Uterus (tissue), 4 donors: Measurements from ENCODE around the gene ROBO2. TPM values are rescaled to one million over a fixed set of nuclear protein-coding genes. Genes with fewer than 3 reads are reported as not detected.

Experiments used
- DNase-seq, 2 donors: peaks; one replicate each; pipeline ENCODE4 v3.0.0-alpha.2; 2019 to 2020
- H3K27ac ChIP-seq, 2 donors: fragments of 200-600 bp; sonication (generic); 1 replicate in 1 of 2; 2 replicates in 1 of 2; pipeline ENCODE4 v1.5.1; 2016 to 2018
- H3K27me3 ChIP-seq, 2 donors: fragments of 200-600 bp; sonication (generic); one replicate each; pipeline ENCODE4 v1.5.1; 2018 to 2019; ENCODE audit warnings: control low read depth in 1 of 2
- H3K36me3 ChIP-seq, 2 donors: fragments of 200-600 bp; sonication (generic); one replicate each; pipeline ENCODE4 v1.5.1; 2019; ENCODE audit warnings: control low read depth in 1 of 2
- H3K4me1 ChIP-seq, 2 donors: fragments of 200-600 bp; sonication (generic); one replicate each; pipeline ENCODE4 v1.5.1; 2018 to 2019; ENCODE audit warnings: control low read depth in 1 of 2
- H3K4me3 ChIP-seq, 2 donors: fragments of 200-600 bp; sonication (generic); 1 replicate in 1 of 2; 2 replicates in 1 of 2; pipeline ENCODE4 v1.5.1; 2018 to 2019; ENCODE audit warnings: mild to moderate bottlenecking in 1 of 2
- H3K9me3 ChIP-seq, 2 donors: fragments of 200-600 bp; sonication (generic); one replicate each; pipeline ENCODE4 v1.5.1; 2019; ENCODE audit warnings: control low read depth in 1 of 2
- CTCF ChIP-seq, 4 experiments: fragments of 200-600 bp in 2 of 4; fragments of 450-650 bp in 2 of 4; sonication (generic) in 2 of 4; IDR thresholded peaks; one replicate each; pipeline ENCODE4 v1.5.1; 2016 to 2019; ENCODE audit warnings: antibody characterized with exemption in 4 of 4, mild to moderate bottlenecking in 2 of 4, moderate library complexity in 1 of 4
- POLR2A ChIP-seq, 2 donors: fragments of 450-650 bp; IDR thresholded peaks; one replicate each; pipeline ENCODE4 v1.6.1; 2016; ENCODE audit warnings: antibody characterized with exemption in 2 of 2, mild to moderate bottlenecking in 1 of 2, moderate library complexity in 1 of 2
- intact Hi-C: fragments of 100-400 bp; cut with DNase I; formaldehyde crosslinking; loops from one replicate; pipeline ENCODE4 v1.15.1; 2023; ENCODE audit warnings: low total_unique reads
- total RNA-seq, 4 donors: library from RNA; depleted of rRNA in 3 of 4; stranded (reverse); fragments of >200 nt in 3 of 4; gene quantifications; one replicate each; pipeline versions ENCODE4 v1.1.0 to v1.2.4, GENCODE V29; 2014 to 2023
- donor health status: DM: yes; HTN: yes; CAD: no.

The ROBO2 gene
- total RNA-seq, 4 donors from 2014 or later: 0.26 to 51.3 (median 0.49) TPM; not detected in 1

GRCh38 chr3:77179762-77180161 lies 139.9 kb downstream of the ROBO2 start:
- H3K27ac ChIP-seq: no peak overlapping the region
- H3K36me3 ChIP-seq: no peaks in the 10 kb centered on the region
- H3K9me3 ChIP-seq: no peaks in the 10 kb centered on the region
- intact Hi-C loops: no loop called here
- no peaks in the 10 kb centered on the region for H3K4me1 ChIP-seq
- no peak for DNase-seq
- TF ChIP-seq CTCF (IDR thresholded peaks at IDR 0.05): no peak
- TF ChIP-seq POLR2A (IDR thresholded peaks at IDR 0.05): no peak
- no peaks in the 10 kb centered on the region for H3K27me3 ChIP-seq
- H3K4me3 ChIP-seq: no peak overlapping the region

- Histone ChIP-seq H3K9me3 (no peaks in the 10 kb centered on the region), H3K4me3 (no peak overlapping the region), H3K36me3 (no peaks in the 10 kb centered on the region), H3K4me1 (no peaks in the 10 kb centered on the region), H3K27me3 (no peaks in the 10 kb centered on the region), H3K27ac (no peak overlapping the region)
- DNase-seq: no peak
- TF ChIP-seq CTCF (IDR thresholded peaks at IDR 0.05): no peak
- no peak for TF ChIP-seq POLR2A (IDR thresholded peaks at IDR 0.05)
- intact Hi-C loops: no loop called here
These were observed 142.4 kb downstream of the ROBO2 start for GRCh38 chr3:77182341-77182740.

- no peaks in the 10 kb centered on the region for H3K4me1 ChIP-seq
- no peaks in the 10 kb centered on the region for H3K9me3 ChIP-seq
- no peak overlapping the region for H3K4me3 ChIP-seq
- no peak for DNase-seq
- H3K27ac ChIP-seq: no peak overlapping the region
- TF ChIP-seq CTCF (IDR thresholded peaks at IDR 0.05): no peak
- no peak for TF ChIP-seq POLR2A (IDR thresholded peaks at IDR 0.05)
- intact Hi-C loops: no loop called here
- H3K27me3 ChIP-seq: no peaks in the 10 kb centered on the region
- H3K36me3 ChIP-seq: no peaks in the 10 kb centered on the region
These were observed 146.4 kb downstream of the ROBO2 start for GRCh38 chr3:77186319-77186718.

DNA sequence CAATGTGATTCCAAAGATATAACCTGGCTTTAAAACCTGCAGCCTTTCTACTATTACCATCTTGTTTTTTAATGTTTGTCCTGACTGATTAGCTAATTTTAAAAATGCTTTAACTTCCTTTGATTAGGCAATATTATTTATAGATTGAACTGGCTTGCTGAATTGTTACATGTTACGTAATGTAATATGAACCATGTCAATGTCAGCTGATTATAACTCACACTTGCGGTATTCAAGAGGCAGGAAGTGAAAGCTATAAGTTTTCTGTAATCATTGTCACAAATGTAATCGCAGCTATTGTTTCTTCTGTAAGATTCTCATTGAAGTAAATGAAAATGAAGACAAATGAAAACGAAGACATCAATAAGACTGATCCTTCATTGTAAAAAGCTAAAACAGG lies 146.8 kb downstream of the ROBO2 start:
- no peak for DNase-seq

DNA sequence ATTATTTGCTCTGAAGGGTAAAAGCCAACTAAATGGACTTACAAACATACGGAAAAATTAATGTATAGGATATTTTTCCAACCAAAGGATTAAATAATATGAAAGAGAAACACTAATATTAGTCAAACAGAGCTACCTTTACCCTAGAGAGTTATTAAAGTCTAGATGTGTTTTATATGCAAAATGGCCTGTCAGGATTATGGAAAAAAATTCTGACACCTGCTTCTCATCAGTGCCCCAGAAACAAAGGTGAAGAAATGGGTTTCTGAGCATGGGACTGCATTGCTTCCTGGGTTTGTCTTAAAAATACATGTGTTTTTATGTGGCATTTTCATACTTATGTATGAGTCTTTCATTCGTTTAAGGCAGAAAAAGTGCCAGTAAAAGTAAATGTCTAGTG lies 148.3 kb downstream of the ROBO2 start:
- no peak for DNase-seq
- no peaks in the 10 kb centered on the region for H3K4me1 ChIP-seq
- intact Hi-C loops: no loop called here
- H3K9me3 ChIP-seq: no peaks in the 10 kb centered on the region
- H3K27me3 ChIP-seq: no peaks in the 10 kb centered on the region
- H3K36me3 ChIP-seq: no peaks in the 10 kb centered on the region
- no peak overlapping the region for H3K4me3 ChIP-seq
- H3K27ac ChIP-seq: no peak overlapping the region
- TF ChIP-seq CTCF (IDR thresholded peaks at IDR 0.05): no peak
- TF ChIP-seq POLR2A (IDR thresholded peaks at IDR 0.05): no peak

More for the DNA sequence above, 146.8 kb downstream of the ROBO2 start:
- Histone ChIP-seq H3K27me3 (no peaks in the 10 kb centered on the region), H3K4me3 (no peak overlapping the region), H3K4me1 (no peaks in the 10 kb centered on the region), H3K27ac (no peak overlapping the region), H3K36me3 (no peaks in the 10 kb centered on the region), H3K9me3 (no peaks in the 10 kb centered on the region)
- intact Hi-C loops: no loop called here
- TF ChIP-seq POLR2A (IDR thresholded peaks at IDR 0.05) (no peak), CTCF (IDR thresholded peaks at IDR 0.05) (no peak)
